K562 (cell line): ENCODE results near the gene RNF26. TPM values are rescaled to one million over a fixed set of nuclear protein-coding genes. Genes with fewer than 3 reads are reported as not detected.

Source experiments
- ARID2 ChIP-seq: fragments of 450-650 bp; IDR thresholded peaks from 2 replicates; pipeline ENCODE4 v1.6.1; 2017; ENCODE audit warnings: antibody characterized with exemption, mild to moderate bottlenecking
- ATF7 ChIP-seq: fragments of 450-650 bp; IDR thresholded peaks from 2 replicates; pipeline ENCODE4 v1.7.1; 2014; ENCODE audit warnings: mild to moderate bottlenecking, moderate library complexity
- CHD1 ChIP-seq: fragments of 200-600 bp; sonication (generic); IDR thresholded peaks from one replicate; pipeline ENCODE4 v1.6.1; 2012; ENCODE audit warnings: mild to moderate bottlenecking, moderate library complexity, low read length, inconsistent platforms
- CREB1 ChIP-seq, 2 experiments: sonication (generic) in 1 of 2; formaldehyde crosslinking in 1 of 2; IDR thresholded peaks; 2 replicates each; pipeline versions ENCODE4 v1.6.1 to v1.8.0; 2012 to 2022; ENCODE audit warnings: inconsistent platforms in 1 of 2, mild to moderate bottlenecking in 1 of 2, missing genetic modification reagents in 1 of 2, moderate library complexity in 1 of 2
- CREM ChIP-seq: IDR thresholded peaks from 2 replicates; pipeline ENCODE4 v1.6.1; 2014; ENCODE audit warnings: antibody characterized with exemption, low read depth
- DEAF1 ChIP-seq: fragments of 450-650 bp; formaldehyde crosslinking; IDR thresholded peaks from 2 replicates; pipeline ENCODE4 v1.4.0; 2020; ENCODE audit warnings: mild to moderate bottlenecking, moderate library complexity
- E2F6 ChIP-seq, 2 experiments: IDR thresholded peaks; 2 replicates each; pipeline ENCODE4 v1.6.1; 2011; ENCODE audit warnings: borderline replicate concordance in 1 of 2, control low read depth in 1 of 2, low read depth in 1 of 2, low read length in 1 of 2, mild to moderate bottlenecking in 1 of 2, mixed read lengths in 1 of 2, moderate library complexity in 1 of 2; ENCODE audit not compliant: insufficient read depth in 1 of 2, insufficient read length in 1 of 2, poor library complexity in 1 of 2, severe bottlenecking in 1 of 2; ENCODE audit errors: extremely low read depth in 1 of 2
- EWSR1 ChIP-seq: fragments of 450-650 bp; IDR thresholded peaks from 2 replicates; pipeline ENCODE4 v1.6.1; 2018; ENCODE audit warnings: borderline replicate concordance, mild to moderate bottlenecking, low read depth, moderate library complexity; ENCODE audit not compliant: partially characterized antibody
- GATAD2B ChIP-seq: fragments of 450-650 bp; IDR thresholded peaks from 2 replicates; pipeline ENCODE4 v1.6.1; 2017; ENCODE audit warnings: mild to moderate bottlenecking, borderline replicate concordance
- HNRNPL ChIP-seq: fragments of 200-400 bp; formaldehyde crosslinking; IDR thresholded peaks from 2 replicates; pipeline ENCODE4 v1.6.1; 2017; ENCODE audit warnings: low read depth, mild to moderate bottlenecking, low read length
- MEIS2 ChIP-seq: fragments of 450-650 bp; IDR thresholded peaks from 2 replicates; pipeline ENCODE4 v1.6.1; 2014; ENCODE audit warnings: mild to moderate bottlenecking; ENCODE audit not compliant: partially characterized antibody
- NR2C1 ChIP-seq, 2 experiments: fragments of 450-650 bp; IDR thresholded peaks; 2 replicates each; pipeline ENCODE4 v1.6.1; 2017; ENCODE audit warnings: mild to moderate bottlenecking in 2 of 2, antibody characterized with exemption in 1 of 2, inconsistent platforms in 1 of 2, missing compliant biosample characterization in 1 of 2, missing genetic modification characterization in 1 of 2
- RAD21 ChIP-seq, 2 experiments: fragments of 250-450 bp in 1 of 2; fragments of 450-650 bp in 1 of 2; sonication (Bioruptor Pico) in 1 of 2; formaldehyde crosslinking in 1 of 2; IDR thresholded peaks in 1 of 2; conservative IDR thresholded peaks in 1 of 2; 2 replicates each; pipeline versions ENCODE4 v1.4.0 to v1.8.0; 2020 to 2022; ENCODE audit warnings: mild to moderate bottlenecking in 2 of 2, moderate library complexity in 1 of 2
- RHOXF2B ChIP-seq: fragments of 250-450 bp; sonication (Bioruptor Pico); conservative IDR thresholded peaks from 2 replicates; pipeline ENCODE4 v1.5.1; 2021
- SIN3A ChIP-seq, 2 experiments: fragments of 150-350 bp in 1 of 2; IDR thresholded peaks; 2 replicates each; pipeline ENCODE4 v1.6.1; 2011 to 2016; ENCODE audit warnings: borderline replicate concordance in 2 of 2, low read depth in 2 of 2, low read length in 2 of 2, mild to moderate bottlenecking in 2 of 2, moderate library complexity in 2 of 2; ENCODE audit not compliant: control insufficient read depth in 1 of 2
- SPI1 ChIP-seq: IDR thresholded peaks from 2 replicates; pipeline ENCODE4 v1.6.1; 2011; ENCODE audit warnings: low read depth, low read length, control low read depth, borderline replicate concordance
- TEAD2 ChIP-seq: fragments of 450-650 bp; IDR thresholded peaks from 2 replicates; pipeline ENCODE4 v1.6.1; 2016; ENCODE audit warnings: missing genetic modification characterization, control low read depth, missing compliant biosample characterization
- TRIM24 ChIP-seq, 2 experiments: fragments of 450-650 bp; IDR thresholded peaks; 2 replicates each; pipeline ENCODE4 v1.6.1; 2016
- ZC3H11A ChIP-seq: IDR thresholded peaks from 2 replicates; pipeline ENCODE4 v1.6.1; 2012; ENCODE audit warnings: low read depth, low read length, improper control_type of control experiment
- ZNF347 ChIP-seq: fragments of 450-650 bp; formaldehyde crosslinking; IDR thresholded peaks from 2 replicates; pipeline ENCODE4 v1.4.0; 2020; ENCODE audit warnings: low read depth, mild to moderate bottlenecking, moderate library complexity
- ZNF395 ChIP-seq: fragments of 200-800 bp; sonication (Bioruptor generic); IDR thresholded peaks from 2 replicates; pipeline ENCODE4 v1.6.1; 2017; ENCODE audit warnings: missing genetic modification characterization, missing compliant biosample characterization
- ZNF41 ChIP-seq: fragments of 250-450 bp; sonication (Bioruptor Pico); conservative IDR thresholded peaks from 2 replicates; pipeline ENCODE4 v1.4.0; 2020; ENCODE audit warnings: mild to moderate bottlenecking
- polyA plus RNA-seq, 8 experiments: library from polyadenylated mRNA; depleted of rRNA in 4 of 8; stranded (reverse) in 5 of 8; unstranded in 3 of 8; fragments of >200 nt; fragmentation: Nextera tagmentation in 2 of 8; fragmentation: Illumina TruSeq in 1 of 8; extraction: Ambion mirVana in 2 of 8; extraction: Trizol in 1 of 8; gene quantifications; 2 replicates each; pipeline versions ENCODE4 v1.2.1 to v1.2.3, GENCODE V29; 2011 to 2014; ENCODE audit warnings: inconsistent platforms in 1 of 8, missing spikeins in 1 of 8
- total RNA-seq, 7 experiments: library from RNA; depleted of rRNA in 6 of 7; stranded (reverse); fragments of >200 nt in 6 of 7; fragmentation: Illumina TruSeq in 2 of 7; extraction: Trizol in 2 of 7; gene quantifications; 2 replicates each; pipeline versions ENCODE4 v1.2.1 to v1.2.3, GENCODE V29; 2011 to 2021; ENCODE audit warnings: low replicate concordance in 1 of 7
- TF ChIP-seq, protein P1 (sequence below): sonication (generic); formaldehyde crosslinking; IDR thresholded peaks from 2 replicates; pipeline ENCODE4 v1.8.0; 2022; ENCODE audit warnings: missing genetic modification reagents, mild to moderate bottlenecking, moderate library complexity, borderline replicate concordance

RNF26 gene
- total and polyA plus RNA-seq, 9 of the 15 experiments (the other 6 are each of a cell fraction or from before 2014, with no cell fraction given), result 5.3 to 53.6 (median 12.7) TPM

- no peak for TF ChIP-seq NR2C1 (IDR thresholded peaks at IDR 0.05)
- TF ChIP-seq NR2C1 (tag; IDR thresholded peaks at IDR 0.05), result no peak
- TF ChIP-seq EWSR1, result no peak
- TF ChIP-seq, protein P1, sequence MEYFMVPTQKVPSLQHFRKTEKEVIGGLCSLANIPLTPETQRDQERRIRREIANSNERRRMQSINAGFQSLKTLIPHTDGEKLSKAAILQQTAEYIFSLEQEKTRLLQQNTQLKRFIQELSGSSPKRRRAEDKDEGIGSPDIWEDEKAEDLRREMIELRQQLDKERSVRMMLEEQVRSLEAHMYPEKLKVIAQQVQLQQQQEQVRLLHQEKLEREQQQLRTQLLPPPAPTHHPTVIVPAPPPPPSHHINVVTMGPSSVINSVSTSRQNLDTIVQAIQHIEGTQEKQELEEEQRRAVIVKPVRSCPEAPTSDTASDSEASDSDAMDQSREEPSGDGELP (CRISPR knock-in tag), result peak; percentile 50
- TF ChIP-seq ZNF41 (CRISPR knock-in tag), result no peak
- no peak for TF ChIP-seq HNRNPL
- TF ChIP-seq ZC3H11A, result no peak
- no peak for TF ChIP-seq CREB1 (IDR thresholded peaks at IDR 0.05)
- 0 out of 2 replicates have a peak, but pooled peaks have one; percentile 20 for TF ChIP-seq CREB1 (CRISPR knock-in tag; IDR thresholded peaks at IDR 0.05)
- TF ChIP-seq ZNF347, result no peak
- TF ChIP-seq ZNF395 (CRISPR knock-in tag), result no peak
- TF ChIP-seq DEAF1 (CRISPR knock-in tag), result peak; percentile 51
- TF ChIP-seq SIN3A (IDR thresholded peaks at IDR 0.05; ENCODE audit: borderline replicate concordance in 2 of 2, control insufficient read depth in 1 of 2, low read depth in 2 of 2, low read length in 2 of 2), result no peak
- no peak for TF ChIP-seq TRIM24 (IDR thresholded peaks at IDR 0.05)
- peak; percentile 57 to 81 for TF ChIP-seq RAD21 (CRISPR knock-in tag; conservative IDR thresholded peaks at IDR 0.05 in 1 of 2, IDR thresholded peaks at IDR 0.05 in 1 of 2)
- no peak for TF ChIP-seq CHD1
- no peak for TF ChIP-seq E2F6 (IDR thresholded peaks at IDR 0.05; ENCODE audit: borderline replicate concordance in 1 of 2, extremely low read depth in 1 of 2, insufficient read depth in 1 of 2, insufficient read length in 1 of 2, low read depth in 1 of 2, low read length in 1 of 2, poor library complexity in 1 of 2, severe bottlenecking in 1 of 2)
- peak; percentile 31; the same call in 1 of the 2 replicates for TF ChIP-seq CREM
- TF ChIP-seq MEIS2, result no peak
- TF ChIP-seq TEAD2 (tag), result peak; percentile 68; the same call in 1 of the 2 replicates
- no peak; the same call in 1 of the 2 replicates for TF ChIP-seq ATF7
- 0 out of 2 replicates have a peak, but pooled peaks have one; percentile 16 for TF ChIP-seq ARID2
- no peak for TF ChIP-seq RHOXF2B (CRISPR knock-in tag)
- TF ChIP-seq GATAD2B, result 0 out of 2 replicates have a peak, but pooled peaks have one; percentile 32
- TF ChIP-seq SPI1, result no peak
These were observed 10.7 kb upstream of the RNF26 start (continued) for GRCh38 chr11:119323532-119324033.
